UCSD-AML1 (cell line): ENCODE measurements around the gene CHST11.

Source experiments
- DNase-seq: peaks from one replicate; lab custom pipeline; 2025; ENCODE audit not compliant: unreplicated experiment; lab: John Stamatoyannopoulos, UW

The CHST11 gene

DNA sequence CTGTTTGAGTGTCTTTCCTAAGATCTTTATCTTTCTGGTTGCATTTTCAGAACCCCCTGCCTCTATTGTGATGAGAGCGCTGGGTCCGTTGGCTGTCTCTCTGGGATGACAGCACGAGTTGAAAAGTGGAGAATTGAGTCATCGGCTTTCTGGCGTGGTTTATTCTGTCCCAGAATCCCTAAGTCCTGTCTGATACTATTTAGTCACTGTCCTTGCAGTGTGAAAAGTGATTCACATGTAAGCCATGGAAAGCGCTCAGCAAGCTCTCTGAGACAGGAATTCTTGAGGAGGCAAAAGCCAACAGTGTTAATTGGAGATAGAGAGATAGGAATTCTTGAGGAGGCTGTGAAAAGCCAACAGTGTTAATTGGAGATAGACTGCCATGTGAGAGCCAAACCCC lies 121.7 kb downstream of the CHST11 start:
- no peak for DNase-seq

DNA sequence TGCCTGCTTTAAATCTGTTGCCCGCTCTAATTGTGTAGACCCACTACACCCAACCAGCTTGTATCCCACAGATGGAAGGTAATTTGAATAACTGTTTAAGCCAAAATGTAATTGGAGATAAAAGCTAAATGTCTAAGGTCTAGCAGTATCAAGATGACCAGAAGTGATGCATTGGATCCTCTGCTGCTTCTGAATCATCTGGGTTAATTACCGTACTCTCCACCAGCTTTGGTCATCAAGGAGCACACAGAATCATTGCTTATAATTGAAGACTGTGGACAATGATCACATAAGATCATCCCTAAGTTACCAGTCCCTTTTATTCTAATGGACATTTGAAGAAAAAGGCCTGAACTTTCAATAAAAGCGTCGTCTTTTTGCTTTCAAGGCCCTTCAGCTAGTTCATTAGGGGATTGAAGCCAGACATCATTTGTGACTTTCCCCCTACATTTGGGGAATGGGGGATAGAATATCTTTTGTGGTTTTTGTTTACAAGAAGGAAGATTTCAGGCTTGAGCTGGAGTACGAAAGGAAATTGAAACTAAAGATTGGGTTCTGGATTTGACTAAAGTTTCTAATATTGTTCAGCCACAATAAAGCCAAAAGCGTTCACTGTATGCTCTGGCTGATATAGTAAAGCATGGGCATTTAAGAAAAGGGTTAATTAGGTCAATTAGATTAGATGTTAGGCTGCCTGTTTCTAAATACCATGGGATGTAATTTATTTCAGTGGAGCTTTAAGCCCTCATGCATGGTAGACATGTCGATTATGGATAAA lies 123.2 kb downstream of the CHST11 start:
- no peak for DNase-seq

GRCh38 chr12:104581005-104581570 lies 124.3 kb downstream of the CHST11 start:
- DNase-seq, result no peak

DNA sequence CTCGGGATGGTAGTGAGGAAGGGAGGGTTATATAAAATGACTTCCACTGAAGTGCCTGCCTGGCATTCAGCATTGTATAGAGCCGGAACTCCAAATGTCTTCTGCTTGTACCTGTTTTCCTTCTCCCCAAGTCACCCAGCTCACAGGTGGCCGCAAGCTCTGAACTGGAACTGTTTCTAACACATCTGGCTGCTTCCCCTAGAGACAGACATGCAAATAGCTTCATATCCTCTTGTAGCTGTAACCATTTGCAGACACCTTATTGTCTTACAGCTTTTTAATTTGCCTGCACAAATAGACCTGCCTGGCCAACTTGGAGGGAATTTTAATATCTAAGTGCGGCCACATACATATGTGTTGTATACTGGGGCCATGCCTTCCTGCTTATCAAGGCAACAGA lies 126.0 kb downstream of the CHST11 start:
- DNase-seq, result no peak

DNA sequence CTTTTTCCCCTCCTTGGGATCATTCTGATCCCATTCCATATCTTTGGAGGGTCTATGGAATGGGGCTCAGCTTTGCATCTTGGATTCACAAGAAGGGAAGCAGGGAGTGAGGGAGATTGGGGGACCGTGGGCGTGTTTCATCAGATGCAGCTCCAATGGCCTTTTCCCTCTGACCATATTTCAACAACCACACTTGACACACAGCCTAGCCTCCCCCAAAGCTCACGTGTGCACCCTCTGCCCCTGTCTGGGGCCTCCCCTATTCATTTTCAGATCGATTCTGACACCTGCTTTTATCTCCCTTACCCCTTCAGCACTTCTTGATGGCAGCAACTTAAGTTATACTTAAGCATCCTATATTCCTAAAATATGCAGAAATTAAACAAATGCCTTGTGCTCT lies 126.6 kb downstream of the CHST11 start:
- DNase-seq, result no peak

DNA sequence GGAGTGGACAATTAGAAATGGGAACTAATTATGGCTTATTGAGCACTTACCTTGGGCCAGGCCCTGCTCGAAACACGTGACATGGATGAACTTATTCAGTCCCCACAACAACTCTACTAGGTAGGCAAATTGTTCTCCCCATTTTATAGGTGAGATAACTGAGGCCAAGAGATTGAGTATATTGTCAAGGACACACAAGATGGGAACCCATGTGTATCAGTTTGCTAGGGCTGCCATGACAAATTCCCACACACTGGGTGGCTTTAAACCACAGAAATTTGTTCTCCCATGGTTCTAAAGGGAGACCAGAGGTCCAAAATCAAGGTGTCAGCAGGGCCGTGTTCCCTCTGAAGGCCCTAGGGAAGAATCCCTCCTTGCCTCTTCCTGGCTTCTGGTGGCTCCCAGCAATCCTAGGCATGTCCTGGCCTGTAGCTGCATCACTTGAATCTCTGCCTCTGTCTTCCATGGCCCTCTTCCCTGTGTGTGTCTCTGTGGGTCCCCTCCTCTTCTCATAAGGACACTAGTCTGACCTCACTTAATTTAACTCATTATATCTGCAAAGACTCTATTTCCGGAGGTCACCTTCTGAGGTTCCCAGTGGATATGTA lies 128.8 kb downstream of the CHST11 start:
- no peak for DNase-seq

- DNase-seq, result no peak
Observed at GRCh38 chr12:104586351-104586919, 129.7 kb downstream of the CHST11 start.

- DNase-seq, result no peak
Observed at GRCh38 chr12:104588047-104588920, 131.5 kb downstream of the CHST11 start.

DNA sequence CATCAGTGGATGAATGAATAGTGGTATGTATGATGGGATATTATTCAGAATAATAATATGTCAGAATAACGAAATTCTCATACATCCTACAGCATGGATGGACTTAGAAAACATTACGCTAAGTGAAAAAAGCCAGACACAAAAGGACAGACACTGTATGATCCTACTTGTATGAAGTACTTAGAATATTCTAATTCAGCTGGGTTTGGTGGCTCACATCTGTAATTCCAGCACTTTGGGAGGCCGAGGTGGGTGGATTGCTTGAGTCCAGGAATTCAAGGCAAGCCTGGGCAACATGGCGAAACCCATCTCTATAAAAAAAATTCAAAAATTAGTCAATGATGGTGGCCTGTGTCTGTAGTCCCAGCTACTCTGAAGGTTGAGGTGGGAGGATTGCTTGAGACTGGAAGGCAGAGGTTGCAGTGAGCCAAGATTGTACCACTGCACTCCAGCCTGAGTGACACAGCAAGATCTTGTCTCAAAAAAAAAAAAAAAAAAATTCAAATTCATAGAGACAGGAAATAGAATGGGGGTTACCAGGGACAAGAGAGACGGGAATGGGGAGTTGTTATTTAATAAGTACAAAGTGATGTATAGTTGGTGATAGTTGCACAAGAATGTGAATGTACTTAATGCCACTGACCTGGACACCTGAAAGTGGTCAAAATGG lies 132.3 kb downstream of the CHST11 start:
- DNase-seq, result no peak

GRCh38 chr12:104590022-104590421 lies 133.3 kb downstream of the CHST11 start:
- DNase-seq, result no peak

- no peak for DNase-seq
Observed at GRCh38 chr12:104591257-104591885, 134.6 kb downstream of the CHST11 start.

DNA sequence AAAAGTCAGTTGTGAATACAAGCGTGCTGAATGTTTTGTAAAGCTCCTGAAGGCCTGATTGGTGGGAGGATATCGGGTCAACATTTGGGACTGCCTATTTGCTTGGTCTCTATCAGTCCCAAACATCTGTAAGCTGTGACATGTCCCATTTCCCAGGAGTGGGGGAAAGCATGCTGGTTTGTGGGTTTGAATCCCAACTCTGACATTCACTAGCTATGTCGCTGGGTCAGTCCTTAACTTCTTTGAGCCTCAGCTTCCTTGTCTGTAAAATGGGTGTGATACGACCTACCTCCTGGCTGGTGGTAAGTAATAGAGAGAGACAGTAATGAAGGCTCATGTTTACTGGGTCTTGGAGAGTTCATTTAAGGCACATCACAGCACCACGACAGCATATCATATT lies 136.7 kb downstream of the CHST11 start:
- DNase-seq, result no peak

DNA sequence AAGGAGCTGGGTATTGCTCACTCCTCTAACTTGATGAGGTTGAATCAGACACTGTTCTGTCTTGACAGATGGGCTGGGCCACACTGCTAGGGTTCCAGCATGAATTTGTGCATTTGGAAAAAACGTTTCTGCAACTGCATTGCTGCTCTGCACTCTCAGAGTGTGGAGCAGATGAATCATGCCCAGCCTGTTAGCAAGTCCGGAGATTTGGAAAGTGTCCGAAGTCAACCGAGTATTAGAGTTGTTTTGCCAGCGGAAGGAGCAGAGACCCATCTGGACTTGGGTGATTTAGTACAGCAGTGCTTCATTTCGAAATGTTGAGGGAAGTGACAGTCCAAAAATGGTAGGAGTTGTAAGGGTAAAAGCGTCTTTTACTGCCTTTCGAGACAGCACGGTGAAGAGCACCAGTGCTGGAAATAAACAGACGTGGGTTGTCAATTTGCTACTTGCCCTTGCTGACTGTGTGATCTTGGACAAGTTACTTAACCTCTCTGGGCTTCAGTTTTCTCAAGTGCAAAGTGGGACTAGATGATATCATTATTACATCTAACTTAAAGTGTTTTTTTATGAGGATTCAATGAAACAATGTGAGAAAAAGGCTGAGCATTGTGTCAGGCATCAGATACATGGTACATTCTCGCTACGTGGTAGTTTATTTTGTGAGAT lies 139.5 kb downstream of the CHST11 start:
- no peak for DNase-seq

GRCh38 chr12:104596898-104597843 lies 140.4 kb downstream of the CHST11 start:
- no peak for DNase-seq

GRCh38 chr12:104598342-104599271 lies 141.9 kb downstream of the CHST11 start:
- peak; percentile 53 for DNase-seq

- DNase-seq, result no peak
Observed at GRCh38 chr12:104599272-104600035, 142.7 kb downstream of the CHST11 start.
